GM18526 (cell line): ENCODE data around the gene FGFR3.

Source experiments
- POLR2A ChIP-seq: IDR thresholded peaks from 3 replicates; pipeline ENCODE4 v1.6.1; 2011; ENCODE audit not compliant: insufficient read length; ENCODE audit errors: extremely low read depth

The FGFR3 gene

DNA sequence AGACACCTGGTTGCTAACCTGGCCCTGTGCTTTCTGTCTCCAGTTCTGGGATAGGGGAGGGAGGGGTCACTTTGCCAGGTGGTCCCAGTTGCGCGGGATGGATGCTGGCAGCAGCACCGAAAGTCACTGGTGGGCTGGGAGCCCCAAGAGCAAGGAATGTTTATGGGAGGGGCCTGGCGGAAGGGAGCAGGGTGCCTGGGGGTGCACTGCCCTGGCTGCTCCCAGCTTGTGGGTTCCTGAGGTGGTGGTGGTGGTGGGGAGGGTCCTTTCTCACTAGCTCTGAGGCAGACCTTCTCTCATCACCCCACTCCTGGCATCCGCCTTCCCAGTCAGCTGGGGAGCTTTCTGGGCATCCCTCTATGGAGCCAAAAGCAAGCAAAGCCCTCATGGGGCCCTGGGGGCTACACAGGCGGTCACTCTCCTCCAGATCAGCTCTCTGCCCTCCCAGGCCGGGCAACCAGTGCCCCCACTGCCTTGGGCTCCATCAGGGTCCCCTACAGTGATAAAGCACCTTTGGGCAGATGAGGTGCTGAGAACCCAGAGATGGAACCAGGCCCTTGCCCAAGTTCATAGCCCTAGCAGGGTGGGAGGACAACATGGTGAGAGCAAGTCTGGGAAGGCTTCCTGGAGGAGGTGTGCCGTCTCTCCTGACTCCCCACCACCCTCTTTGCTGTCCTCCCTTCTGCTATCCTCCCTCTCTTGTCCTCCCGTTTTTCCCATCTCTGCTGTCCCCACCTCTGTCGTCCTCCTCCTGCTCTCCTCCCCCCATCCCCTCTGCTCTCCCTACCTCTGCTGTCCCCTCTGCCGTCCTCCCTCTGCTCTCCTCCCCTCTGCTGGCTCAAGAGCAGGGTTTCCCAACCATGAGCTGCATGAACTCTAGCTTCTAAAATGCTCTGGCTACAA, 16.0 kb downstream of the FGFR3 start:
- TF ChIP-seq POLR2A: no peak

DNA sequence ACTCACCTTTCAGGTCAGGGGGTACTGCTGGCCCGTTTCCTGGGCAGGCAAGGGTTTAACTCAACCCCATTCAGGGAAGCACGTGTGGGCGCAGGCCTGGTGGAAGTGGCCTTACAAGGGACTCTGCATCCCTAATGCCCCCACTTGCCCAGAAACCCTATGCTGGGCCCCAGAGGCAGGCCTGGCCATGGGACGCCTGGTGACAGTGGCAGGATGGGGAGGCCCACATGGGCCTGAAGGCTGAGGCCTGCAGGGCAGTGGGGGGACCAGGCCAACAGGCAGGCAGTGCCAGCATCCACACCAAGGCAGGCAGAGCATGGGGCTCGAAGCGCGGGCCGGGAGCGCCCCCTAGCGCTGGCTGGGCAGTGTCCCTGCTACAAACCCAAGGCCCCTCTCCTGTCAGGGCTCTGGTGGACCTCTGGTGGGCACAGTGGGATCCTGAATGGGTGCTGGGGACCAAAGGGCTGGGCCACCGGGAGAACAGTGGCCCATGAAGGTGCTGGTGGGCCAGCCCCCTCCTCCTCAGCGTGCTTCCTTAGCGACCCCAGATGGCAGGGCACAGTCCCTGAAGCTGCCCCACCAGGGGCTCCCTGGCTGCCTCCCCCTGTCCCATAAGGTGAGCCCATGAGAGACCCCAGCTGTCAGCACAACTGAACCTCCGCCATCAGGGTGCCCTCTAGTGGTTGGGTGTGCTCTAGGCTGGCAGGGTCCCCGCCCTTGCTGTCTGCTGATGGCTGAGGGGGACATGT, 16.8 kb downstream of the FGFR3 start:
- no peak for TF ChIP-seq POLR2A

DNA sequence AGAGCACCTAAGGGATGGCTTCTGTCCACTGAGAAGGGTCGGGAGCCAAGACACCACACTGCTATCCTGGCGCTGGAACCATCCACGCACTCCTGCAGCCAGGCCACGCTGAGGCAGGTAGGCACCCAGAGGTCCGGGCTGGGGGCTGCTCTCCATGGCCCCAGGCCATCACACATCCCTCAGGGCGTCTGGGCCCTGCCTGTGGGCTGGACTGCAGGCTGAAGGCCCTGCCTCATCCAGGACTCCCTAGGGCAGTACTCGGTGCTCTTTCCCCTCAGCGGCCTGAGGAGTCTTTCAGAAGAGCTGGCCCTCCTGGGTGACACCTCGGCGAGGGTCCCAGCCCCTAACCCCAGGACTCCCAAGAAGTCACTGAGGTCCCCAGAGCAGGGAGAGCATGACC, 17.7 kb downstream of the FGFR3 start:
- no peak for TF ChIP-seq POLR2A

DNA sequence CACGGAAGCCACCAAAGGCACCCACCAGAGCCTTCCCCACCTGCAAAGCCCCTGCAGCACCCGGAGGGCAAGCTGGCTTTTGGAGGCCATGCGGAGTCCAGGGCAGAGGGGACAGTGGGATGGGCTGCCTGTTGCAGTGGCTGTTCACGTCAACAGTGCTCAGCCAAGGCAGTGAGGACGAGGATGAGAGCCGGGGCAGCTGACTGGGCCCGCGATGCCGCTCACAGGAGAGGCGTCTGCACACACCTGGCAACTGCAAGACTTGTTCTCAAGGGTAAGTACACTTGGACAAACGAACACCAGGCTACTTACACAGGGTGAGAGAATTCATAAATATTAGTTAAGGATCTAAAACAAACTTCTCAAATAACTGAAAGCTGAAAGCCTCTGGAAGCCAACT, 19.6 kb downstream of the FGFR3 start:
- TF ChIP-seq POLR2A: no peak

DNA sequence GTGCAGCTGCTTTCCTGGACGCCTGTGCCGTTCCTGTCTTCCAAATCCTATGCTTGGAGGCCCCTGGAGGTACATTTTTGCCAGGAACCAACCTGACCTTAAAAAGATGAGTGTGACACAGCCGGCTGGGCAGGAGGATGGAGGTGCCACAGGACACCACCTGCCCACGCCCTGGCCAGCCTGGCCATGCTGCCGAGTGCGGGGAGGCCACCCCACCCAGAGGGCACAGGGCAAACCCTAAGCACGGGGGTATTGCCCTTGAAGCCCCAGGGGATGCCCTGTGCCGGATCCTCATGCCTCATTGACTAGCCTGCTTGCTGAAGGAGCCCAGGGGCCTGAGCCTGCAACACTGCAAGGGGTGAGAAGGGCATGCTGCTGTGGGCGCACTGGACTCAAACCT, 20.1 kb downstream of the FGFR3 start:
- no peak for TF ChIP-seq POLR2A

DNA sequence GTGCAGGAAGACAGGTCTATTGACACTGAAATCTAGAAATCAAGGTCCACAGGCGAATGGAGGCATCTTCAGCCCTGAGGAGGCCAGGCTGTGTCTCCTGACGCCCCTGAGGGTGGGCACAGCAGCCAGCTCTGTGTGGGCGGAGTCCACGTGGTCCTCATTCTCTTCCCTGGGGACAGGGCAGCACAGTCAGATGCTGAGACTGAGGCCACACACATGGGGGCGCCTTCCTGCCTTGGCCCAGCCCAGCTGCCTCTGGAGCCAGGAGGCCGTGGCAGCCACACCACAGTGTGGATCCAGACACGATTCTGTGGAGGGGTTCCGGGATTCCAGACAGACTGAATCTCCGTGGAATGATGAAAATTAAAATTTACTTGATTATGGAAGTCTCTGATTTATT, 20.8 kb downstream of the FGFR3 start:
- no peak for TF ChIP-seq POLR2A

DNA sequence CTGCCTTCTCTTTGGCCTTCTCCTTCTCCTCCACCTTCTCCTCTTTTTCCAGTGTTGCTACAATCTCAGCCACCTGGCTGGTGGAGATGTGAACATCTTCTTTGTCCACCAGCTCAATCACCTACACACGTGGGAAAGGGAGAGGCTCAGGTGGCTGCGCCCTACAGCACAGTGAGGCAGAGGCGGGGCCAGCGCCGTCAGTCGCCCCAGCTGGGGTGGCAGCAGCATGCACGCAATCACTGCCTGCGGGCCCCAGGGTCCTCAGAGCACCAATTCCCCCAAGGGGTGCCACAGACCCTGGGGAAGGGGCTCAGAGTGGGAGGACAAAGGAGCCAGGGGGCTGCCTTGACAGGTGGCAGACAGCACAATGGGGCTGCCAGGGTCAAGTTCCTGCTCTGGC, 21.4 kb downstream of the FGFR3 start:
- no peak for TF ChIP-seq POLR2A

DNA sequence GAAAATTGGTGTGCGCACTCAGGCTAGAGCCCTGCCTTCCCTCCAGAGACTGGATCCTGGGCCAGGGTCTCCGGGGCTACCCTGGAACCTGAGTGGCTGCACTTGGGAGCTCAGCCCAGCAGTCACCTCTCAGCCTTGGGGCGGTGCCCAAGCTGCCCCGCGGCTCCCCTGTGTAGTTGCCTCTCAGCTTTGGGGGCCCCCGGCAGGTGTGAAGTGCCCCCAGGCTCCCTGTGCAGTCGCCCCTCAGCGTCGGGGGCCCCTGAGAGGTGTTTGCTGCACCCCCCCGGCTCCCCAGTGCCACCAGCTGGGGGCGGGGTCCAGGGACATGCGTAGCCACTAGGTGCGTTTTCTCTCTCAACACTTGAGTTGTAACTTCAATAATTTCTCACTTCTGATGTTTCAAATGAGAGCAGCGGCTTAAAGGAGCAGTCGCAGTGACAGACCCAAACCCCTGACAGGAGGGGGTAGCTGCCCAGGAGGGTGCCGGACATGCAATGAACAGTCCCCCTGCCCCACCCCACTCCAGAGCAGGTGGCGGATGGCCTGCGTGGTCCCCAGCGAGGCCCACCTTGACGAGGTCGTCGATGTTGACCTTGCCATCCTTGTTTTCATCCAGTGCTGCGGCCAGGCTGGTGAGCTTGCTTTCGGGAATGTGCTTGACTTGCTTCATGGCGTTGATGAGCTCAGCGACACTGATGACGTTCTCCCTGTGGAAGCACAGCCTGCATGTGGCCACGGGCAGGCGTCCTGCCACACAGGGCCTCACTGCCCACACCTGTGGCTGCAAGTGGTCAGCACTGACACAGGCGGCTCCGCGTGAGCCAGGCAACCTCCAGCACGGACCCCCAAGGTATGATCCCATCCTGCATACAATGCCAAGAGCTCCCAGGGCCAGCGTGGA, 22.3 kb downstream of the FGFR3 start:
- no peak for TF ChIP-seq POLR2A

DNA sequence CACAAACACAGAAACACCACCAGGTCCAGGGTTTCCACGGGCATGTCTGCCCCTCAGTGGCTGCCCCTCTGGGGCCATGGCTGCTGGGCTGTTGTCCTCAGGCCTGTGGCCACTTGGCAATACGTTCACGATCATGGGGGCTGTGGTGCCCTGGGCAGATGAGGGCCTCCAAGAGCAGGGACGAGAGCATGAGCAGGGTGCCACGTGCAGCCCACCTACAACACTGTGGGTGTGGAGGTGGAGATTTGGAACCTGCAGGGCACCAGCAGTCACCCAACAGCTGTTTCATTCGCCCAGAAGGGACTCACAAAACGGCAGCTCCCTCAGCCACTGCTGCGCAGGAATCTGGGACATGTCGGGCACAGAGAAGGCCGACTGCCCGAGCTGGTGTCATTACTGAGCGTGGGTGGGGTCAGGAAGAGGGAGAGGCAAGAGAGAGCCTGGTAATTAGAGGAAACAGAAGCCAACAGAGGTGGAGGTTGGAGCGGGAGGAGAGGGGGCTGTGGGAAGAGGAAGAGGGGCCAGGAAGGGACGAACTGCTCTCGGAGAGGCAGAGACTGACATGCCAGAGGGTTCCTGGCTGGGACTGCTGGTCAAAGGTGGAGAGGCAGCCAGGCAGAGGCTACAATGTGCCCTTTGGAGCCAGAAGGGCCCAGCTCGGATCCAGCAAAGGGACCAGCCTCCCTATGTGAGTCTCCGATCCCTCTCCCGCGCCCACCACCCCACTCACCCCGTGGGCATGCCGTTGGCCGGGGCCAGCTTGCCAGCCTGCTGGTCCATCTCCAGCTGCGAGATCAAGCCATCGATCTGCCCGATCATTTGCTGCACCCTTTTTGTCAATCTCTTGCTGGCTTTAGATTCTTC, 23.1 kb downstream of the FGFR3 start:
- TF ChIP-seq POLR2A: no peak

DNA sequence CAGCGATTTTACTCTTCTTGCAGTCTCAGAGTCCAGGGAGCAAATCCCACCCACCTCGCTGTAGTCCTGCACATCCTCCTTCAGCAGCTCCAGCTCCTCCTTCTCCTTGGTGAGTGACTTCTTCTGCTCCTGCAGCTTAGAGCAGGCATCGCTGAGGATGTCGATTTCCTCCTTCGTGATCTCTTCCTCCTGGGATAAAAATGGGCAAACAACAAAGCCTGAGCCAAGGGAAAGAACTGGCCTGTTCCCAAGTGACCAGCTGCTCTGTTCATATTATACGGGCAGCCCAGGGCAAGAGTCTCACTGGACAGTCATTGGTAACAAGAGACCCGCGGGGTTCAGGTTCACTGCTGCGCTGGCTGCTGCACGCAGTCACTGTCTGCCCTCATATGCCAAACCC, 26.2 kb downstream of the FGFR3 start:
- TF ChIP-seq POLR2A: no peak

DNA sequence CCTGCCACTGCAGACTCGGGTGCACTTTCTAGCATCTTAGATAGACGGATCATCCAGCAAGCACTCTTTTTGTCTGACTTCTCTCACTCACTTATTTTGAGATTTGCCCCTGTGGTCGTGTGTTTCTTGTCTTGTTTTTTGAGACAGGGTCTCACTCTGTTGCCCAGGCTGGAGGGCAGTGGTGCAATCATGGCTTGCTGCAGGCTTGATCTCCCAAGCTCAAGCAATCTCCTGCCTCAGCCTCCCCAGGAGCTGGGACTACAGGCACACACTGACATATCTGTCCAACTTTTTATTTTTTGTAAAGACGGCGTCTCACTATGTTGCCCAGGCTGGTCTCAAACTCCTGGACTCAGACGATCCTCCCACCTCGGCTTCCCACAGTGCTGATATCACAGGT, 26.7 kb downstream of the FGFR3 start:
- TF ChIP-seq POLR2A: no peak

DNA sequence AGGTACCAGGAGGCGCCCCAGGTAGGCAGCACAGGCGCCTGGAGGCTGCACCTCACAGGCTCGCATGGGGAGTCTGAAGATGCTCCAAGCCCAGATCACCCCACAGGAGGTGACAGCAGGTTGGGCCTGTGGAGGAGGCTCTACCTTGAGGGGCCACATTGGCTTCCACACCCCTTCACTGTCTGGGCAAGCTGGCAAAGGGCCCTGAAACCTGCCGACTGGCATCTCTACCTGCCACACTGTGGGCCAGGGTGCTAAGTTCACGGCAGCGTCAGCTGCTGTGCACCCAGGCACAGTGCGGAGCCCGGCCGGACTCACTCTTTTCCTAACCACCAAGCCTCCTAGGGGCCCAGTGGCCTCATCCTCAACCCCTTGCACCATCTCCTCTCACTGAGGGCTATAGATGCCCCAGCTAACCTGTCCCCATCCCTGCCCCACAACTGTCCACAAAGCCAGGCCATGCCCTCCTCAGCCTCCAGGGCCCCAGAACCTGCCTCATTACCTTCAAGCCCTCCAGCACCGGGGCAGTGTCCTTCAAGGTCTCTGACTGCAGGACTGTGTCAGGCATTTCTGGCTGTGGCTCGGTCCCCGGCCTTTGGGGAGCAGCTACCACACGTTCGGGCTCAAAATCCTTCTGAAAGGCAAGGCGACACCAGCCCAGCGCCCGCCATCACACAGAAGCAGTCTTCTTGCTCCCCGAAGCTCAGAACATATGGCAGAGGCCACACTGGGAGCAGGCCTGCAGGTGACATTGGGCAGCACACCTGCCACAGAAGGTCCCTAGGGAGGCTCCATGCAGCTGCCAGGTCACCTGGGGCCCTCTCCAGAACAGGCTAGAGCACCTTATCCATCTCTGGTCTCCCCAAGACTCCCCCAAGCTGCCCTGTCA, 28.8 kb downstream of the FGFR3 start:
- TF ChIP-seq POLR2A: no peak
